HCT116 (cell line): ENCODE measurements around the gene RAD17. TPM values are rescaled to one million over a fixed set of nuclear protein-coding genes. Genes with fewer than 3 reads are reported as not detected.

Experiments used
- ATAC-seq: fragments of 200-7000 bp; cut with Tn5 transposase; 2 replicates; pipeline ENCODE4 v1.9.1; 2020; ENCODE audit warnings: mild to moderate bottlenecking, moderate library complexity
- BruUV-seq: library from RNA; stranded (reverse); fragments of 400-500 nt; replicated peaks from 2 replicates; lab custom pipeline; 2021; lab: Mats Ljungman, UMichigan
- CTCF ChIA-PET: fragments of 300-600 bp; sonication (Branson Sonifier 250); formaldehyde crosslinking; loops from one replicate; lab custom pipeline; 2021; ENCODE audit warnings: antibody characterized with exemption; lab: Charles Lee
- POLR2A ChIA-PET: fragments of 300-600, 350-600 bp; sonication (Branson Sonifier 250); formaldehyde crosslinking; loops from one replicate; lab custom pipeline; 2021; ENCODE audit warnings: antibody characterized with exemption; lab: Charles Lee
- RAD21 ChIA-PET, 2 experiments: fragments of 300-600 bp; sonication (Branson Sonifier 250); formaldehyde crosslinking; loops; one replicate each; lab custom pipeline; 2023; ENCODE audit warnings: low total read pairs in 2 of 2; ENCODE audit not compliant: uncharacterized antibody in 2 of 2, unreplicated experiment in 2 of 2, low non-redundant PET in 1 of 2; lab: Charles Lee
- DNase-seq: peaks from one replicate; pipeline ENCODE4 v3.0.0-alpha.2; 2010; ENCODE audit warnings: low read depth, low spot score
- H2AFZ ChIP-seq: fragments of 200-600 bp; shearing (Covaris generic), sonication (generic); 2 replicates; pipeline ENCODE4 v1.6.1; 2017; ENCODE audit warnings: low read depth, mixed run types, mixed read lengths, antibody characterized with exemption, low read length; ENCODE audit not compliant: poor library complexity, severe bottlenecking
- H3K27ac ChIP-seq: 2 replicates; pipeline ENCODE4 v1.5.1; 2012; ENCODE audit warnings: low read depth, low read length
- H3K27me3 ChIP-seq: fragments of 200-600 bp; sonication (generic); 2 replicates; pipeline ENCODE4 v1.6.1; 2016; ENCODE audit warnings: mixed run types, low read length, mixed read lengths; ENCODE audit not compliant: insufficient read depth
- H3K36me3 ChIP-seq, 2 experiments: fragments of 200-500 bp in 1 of 2; fragments of 200-600 bp in 1 of 2; sonication (Bioruptor generic) in 1 of 2; sonication (generic) in 1 of 2; 2 replicates each; pipeline versions ENCODE4 v1.5.1 to v1.6.1; 2014 to 2016; ENCODE audit warnings: low read length in 2 of 2, inconsistent platforms in 1 of 2, mixed read lengths in 1 of 2, mixed run types in 1 of 2; ENCODE audit not compliant: insufficient read depth in 2 of 2, control insufficient read depth in 1 of 2
- H3K4me1 ChIP-seq, 2 experiments: fragments of 200-600 bp in 1 of 2; sonication (generic) in 1 of 2; 2 replicates each; pipeline versions ENCODE4 v1.5.1 to v1.6.1; 2012 to 2017; ENCODE audit warnings: low read length in 2 of 2, inconsistent platforms in 1 of 2, mild to moderate bottlenecking in 1 of 2, mixed read lengths in 1 of 2, mixed run types in 1 of 2, moderate library complexity in 1 of 2; ENCODE audit not compliant: insufficient read depth in 2 of 2, control insufficient read depth in 1 of 2
- H3K4me2 ChIP-seq: fragments of 200-600 bp; sonication (generic); 2 replicates; pipeline ENCODE4 v1.6.1; 2017; ENCODE audit warnings: mixed run types, low read length, mixed read lengths
- H3K4me3 ChIP-seq, 2 experiments: fragments of 200-600 bp in 1 of 2; sonication (generic) in 1 of 2; replicated peaks in 1 of 2; 2 replicates each; pipeline ENCODE4 v1.5.1; 2011 to 2016; ENCODE audit warnings: low read length in 2 of 2, control low read depth in 1 of 2, low read depth in 1 of 2, mild to moderate bottlenecking in 1 of 2, mixed read lengths in 1 of 2, mixed run types in 1 of 2
- H3K79me2 ChIP-seq: fragments of 200-600 bp; sonication (generic); 2 replicates; pipeline ENCODE4 v1.6.1; 2017; ENCODE audit warnings: mild to moderate bottlenecking, mixed run types, low read length, moderate library complexity, mixed read lengths; ENCODE audit not compliant: insufficient read depth
- H3K9ac ChIP-seq: fragments of 200-600 bp; sonication (generic); 2 replicates; pipeline ENCODE4 v1.6.1; 2016; ENCODE audit warnings: low read length, mixed read lengths
- H3K9me2 ChIP-seq: fragments of 200-600 bp; sonication (generic), shearing (Covaris generic); 2 replicates; pipeline ENCODE4 v1.6.1; 2017; ENCODE audit warnings: mixed run types, mild to moderate bottlenecking, moderate library complexity; ENCODE audit not compliant: insufficient read depth
- H3K9me3 ChIP-seq, 2 experiments: fragments of 200-500 bp in 1 of 2; fragments of 200-600 bp in 1 of 2; sonication (Bioruptor generic) in 1 of 2; sonication (generic) in 1 of 2; 2 replicates each; pipeline ENCODE4 v1.6.1; 2014 to 2017; ENCODE audit warnings: low read length in 2 of 2, mixed read lengths in 2 of 2, inconsistent platforms in 1 of 2, low read depth in 1 of 2, mild to moderate bottlenecking in 1 of 2, mixed run types in 1 of 2, moderate library complexity in 1 of 2; ENCODE audit not compliant: control insufficient read depth in 1 of 2, insufficient read depth in 1 of 2
- H4K20me1 ChIP-seq: fragments of 200-600 bp; sonication (generic), shearing (Covaris generic); 2 replicates; pipeline ENCODE4 v1.6.1; 2017; ENCODE audit warnings: mixed run types, mild to moderate bottlenecking, moderate library complexity; ENCODE audit not compliant: insufficient read depth
- CBX3 ChIP-seq: IDR thresholded peaks from 2 replicates; pipeline ENCODE4 v1.6.1; 2012; ENCODE audit warnings: low read depth
- ELF1 ChIP-seq: IDR thresholded peaks from 2 replicates; pipeline ENCODE4 v1.6.1; 2012; ENCODE audit warnings: low read depth, borderline replicate concordance
- EZH2phosphoT487 ChIP-seq: fragments of 200-600 bp; IDR thresholded peaks from 2 replicates; pipeline ENCODE4 v1.6.1; 2018; ENCODE audit warnings: antibody characterized with exemption, borderline replicate concordance
- JUND ChIP-seq: IDR thresholded peaks from 2 replicates; pipeline ENCODE4 v1.6.1; 2012
- SP1 ChIP-seq: IDR thresholded peaks from 2 replicates; pipeline ENCODE4 v1.6.1; 2012; ENCODE audit warnings: low read depth
- TCF7L2 ChIP-seq: IDR thresholded peaks from 2 replicates; pipeline ENCODE4 v1.7.0; 2011; ENCODE audit warnings: borderline replicate concordance, inconsistent platforms; ENCODE audit not compliant: insufficient read depth, insufficient read length; ENCODE audit errors: extremely low read depth
- ZFX ChIP-seq: fragments of 450-650 bp; IDR thresholded peaks from 2 replicates; pipeline ENCODE4 v1.6.1; 2017
- ZNF274 ChIP-seq: fragments of 200-500 bp; sonication (Bioruptor generic); IDR thresholded peaks from 2 replicates; pipeline ENCODE4 v1.6.1; 2014; ENCODE audit warnings: mild to moderate bottlenecking, low read depth, low read length, inconsistent platforms
- intact Hi-C: fragments of 100-400 bp; cut with micrococcal nuclease; formaldehyde crosslinking; loops from 2 replicates; pipeline ENCODE4 v1.10.0; 2022
- total RNA-seq: library from RNA; stranded (reverse); gene quantifications from one replicate; pipeline ENCODE4 v1.2.1, GENCODE V29; 2021; ENCODE audit not compliant: unreplicated experiment
- TF ChIP-seq, protein P1 (sequence below), 3 experiments: fragments of 200-600 bp in 1 of 3; sonication (generic) in 1 of 3; IDR thresholded peaks in 2 of 3; conservative IDR thresholded peaks in 1 of 3; 2 replicates each; pipeline ENCODE4 v1.5.1; 2012 to 2017; ENCODE audit warnings: low read depth in 2 of 3, low read length in 2 of 3, antibody characterized with exemption in 1 of 3, borderline replicate concordance in 1 of 3, control low read depth in 1 of 3, mild to moderate bottlenecking in 1 of 3, mixed read lengths in 1 of 3, mixed run types in 1 of 3, moderate library complexity in 1 of 3; ENCODE audit not compliant: insufficient read depth in 1 of 3
- TF ChIP-seq, protein P2 (sequence below): IDR thresholded peaks from 2 replicates; pipeline ENCODE4 v1.6.1; 2012; ENCODE audit warnings: low read depth
- TF ChIP-seq, protein P3 (sequence below): IDR thresholded peaks from 2 replicates; pipeline ENCODE4 v1.6.1; 2012

RAD17 gene
- total RNA-seq, 1 experiment from 2014 or later, result 29.0 TPM

DNA sequence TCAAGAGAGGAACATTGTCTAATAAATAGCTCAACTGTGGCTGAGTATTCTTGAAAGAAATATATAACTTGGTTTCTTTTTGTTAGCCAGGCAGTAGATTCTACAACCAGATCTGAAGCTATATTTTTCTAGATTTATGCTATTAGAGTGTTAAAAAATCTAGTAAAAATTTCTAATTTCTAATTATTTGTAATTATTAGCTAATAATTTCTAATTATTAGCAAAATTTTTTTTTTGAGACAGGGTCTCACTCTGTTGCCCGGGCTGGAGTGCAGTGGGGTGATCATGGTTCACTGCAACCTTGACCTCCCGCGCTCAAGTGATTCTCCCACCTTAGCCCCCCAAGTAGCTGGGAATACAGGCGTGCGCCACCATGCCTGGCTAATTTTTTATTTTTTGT lies 2.8 kb downstream of the RAD17 start:
- Histone ChIP-seq H3K4me3 (no peak overlapping the region), H3K27me3 (no peaks in the 10 kb centered on the region), H3K4me2 (no peak overlapping the region), H3K36me3 (peaks cover 0 to 7% of the 10 kb centered on the region in 2 experiments; a peak in 3 of 4 replicates), H3K4me1 (peaks cover 7 to 20% of the 10 kb centered on the region in 2 experiments; a peak in 3 of 4 replicates), H3K9me3 (no peaks in the 10 kb centered on the region), H4K20me1 (no peaks in the 10 kb centered on the region), H2AFZ (no peak overlapping the region), H3K9ac (no peak overlapping the region), H3K79me2 (peaks cover 42% of the 10 kb centered on the region), H3K9me2 (no peaks in the 10 kb centered on the region), H3K27ac (no peak overlapping the region)
- ATAC-seq, result no peak
- ChIA-PET RAD21 (no interaction called here), CTCF (interaction anchor here (1.0 kb wide), 1 partner anchor 40 kb away, joined by 4 read pairs; the partner anchor contains the start of gene CCDC125), POLR2A (no interaction called here)
- DNase-seq, result no peak
- BruUV-seq, result no TSS peak
- TF ChIP-seq, protein P1, sequence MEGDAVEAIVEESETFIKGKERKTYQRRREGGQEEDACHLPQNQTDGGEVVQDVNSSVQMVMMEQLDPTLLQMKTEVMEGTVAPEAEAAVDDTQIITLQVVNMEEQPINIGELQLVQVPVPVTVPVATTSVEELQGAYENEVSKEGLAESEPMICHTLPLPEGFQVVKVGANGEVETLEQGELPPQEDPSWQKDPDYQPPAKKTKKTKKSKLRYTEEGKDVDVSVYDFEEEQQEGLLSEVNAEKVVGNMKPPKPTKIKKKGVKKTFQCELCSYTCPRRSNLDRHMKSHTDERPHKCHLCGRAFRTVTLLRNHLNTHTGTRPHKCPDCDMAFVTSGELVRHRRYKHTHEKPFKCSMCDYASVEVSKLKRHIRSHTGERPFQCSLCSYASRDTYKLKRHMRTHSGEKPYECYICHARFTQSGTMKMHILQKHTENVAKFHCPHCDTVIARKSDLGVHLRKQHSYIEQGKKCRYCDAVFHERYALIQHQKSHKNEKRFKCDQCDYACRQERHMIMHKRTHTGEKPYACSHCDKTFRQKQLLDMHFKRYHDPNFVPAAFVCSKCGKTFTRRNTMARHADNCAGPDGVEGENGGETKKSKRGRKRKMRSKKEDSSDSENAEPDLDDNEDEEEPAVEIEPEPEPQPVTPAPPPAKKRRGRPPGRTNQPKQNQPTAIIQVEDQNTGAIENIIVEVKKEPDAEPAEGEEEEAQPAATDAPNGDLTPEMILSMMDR (IDR thresholded peaks at IDR 0.05 in 2 of 3, conservative IDR thresholded peaks at IDR 0.05 in 1 of 3; ENCODE audit: borderline replicate concordance in 1 of 3, insufficient read depth in 1 of 3, low read depth in 2 of 3, low read length in 2 of 3), result no peak
- TF ChIP-seq CBX3 (no peak), ELF1 (no peak), ZFX (no peak), ZNF274 (no peak), JUND (no peak), TCF7L2 (no peak), SP1 (no peak), EZH2phosphoT487 (no peak)
- TF ChIP-seq, protein P2, sequence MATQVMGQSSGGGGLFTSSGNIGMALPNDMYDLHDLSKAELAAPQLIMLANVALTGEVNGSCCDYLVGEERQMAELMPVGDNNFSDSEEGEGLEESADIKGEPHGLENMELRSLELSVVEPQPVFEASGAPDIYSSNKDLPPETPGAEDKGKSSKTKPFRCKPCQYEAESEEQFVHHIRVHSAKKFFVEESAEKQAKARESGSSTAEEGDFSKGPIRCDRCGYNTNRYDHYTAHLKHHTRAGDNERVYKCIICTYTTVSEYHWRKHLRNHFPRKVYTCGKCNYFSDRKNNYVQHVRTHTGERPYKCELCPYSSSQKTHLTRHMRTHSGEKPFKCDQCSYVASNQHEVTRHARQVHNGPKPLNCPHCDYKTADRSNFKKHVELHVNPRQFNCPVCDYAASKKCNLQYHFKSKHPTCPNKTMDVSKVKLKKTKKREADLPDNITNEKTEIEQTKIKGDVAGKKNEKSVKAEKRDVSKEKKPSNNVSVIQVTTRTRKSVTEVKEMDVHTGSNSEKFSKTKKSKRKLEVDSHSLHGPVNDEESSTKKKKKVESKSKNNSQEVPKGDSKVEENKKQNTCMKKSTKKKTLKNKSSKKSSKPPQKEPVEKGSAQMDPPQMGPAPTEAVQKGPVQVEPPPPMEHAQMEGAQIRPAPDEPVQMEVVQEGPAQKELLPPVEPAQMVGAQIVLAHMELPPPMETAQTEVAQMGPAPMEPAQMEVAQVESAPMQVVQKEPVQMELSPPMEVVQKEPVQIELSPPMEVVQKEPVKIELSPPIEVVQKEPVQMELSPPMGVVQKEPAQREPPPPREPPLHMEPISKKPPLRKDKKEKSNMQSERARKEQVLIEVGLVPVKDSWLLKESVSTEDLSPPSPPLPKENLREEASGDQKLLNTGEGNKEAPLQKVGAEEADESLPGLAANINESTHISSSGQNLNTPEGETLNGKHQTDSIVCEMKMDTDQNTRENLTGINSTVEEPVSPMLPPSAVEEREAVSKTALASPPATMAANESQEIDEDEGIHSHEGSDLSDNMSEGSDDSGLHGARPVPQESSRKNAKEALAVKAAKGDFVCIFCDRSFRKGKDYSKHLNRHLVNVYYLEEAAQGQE, result no peak
- TF ChIP-seq, protein P3, sequence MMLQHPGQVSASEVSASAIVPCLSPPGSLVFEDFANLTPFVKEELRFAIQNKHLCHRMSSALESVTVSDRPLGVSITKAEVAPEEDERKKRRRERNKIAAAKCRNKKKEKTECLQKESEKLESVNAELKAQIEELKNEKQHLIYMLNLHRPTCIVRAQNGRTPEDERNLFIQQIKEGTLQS, result no peak
- intact Hi-C loops, result no loop called here
